ENCODE data around the gene ETS1.

The ETS1 gene

DNA sequence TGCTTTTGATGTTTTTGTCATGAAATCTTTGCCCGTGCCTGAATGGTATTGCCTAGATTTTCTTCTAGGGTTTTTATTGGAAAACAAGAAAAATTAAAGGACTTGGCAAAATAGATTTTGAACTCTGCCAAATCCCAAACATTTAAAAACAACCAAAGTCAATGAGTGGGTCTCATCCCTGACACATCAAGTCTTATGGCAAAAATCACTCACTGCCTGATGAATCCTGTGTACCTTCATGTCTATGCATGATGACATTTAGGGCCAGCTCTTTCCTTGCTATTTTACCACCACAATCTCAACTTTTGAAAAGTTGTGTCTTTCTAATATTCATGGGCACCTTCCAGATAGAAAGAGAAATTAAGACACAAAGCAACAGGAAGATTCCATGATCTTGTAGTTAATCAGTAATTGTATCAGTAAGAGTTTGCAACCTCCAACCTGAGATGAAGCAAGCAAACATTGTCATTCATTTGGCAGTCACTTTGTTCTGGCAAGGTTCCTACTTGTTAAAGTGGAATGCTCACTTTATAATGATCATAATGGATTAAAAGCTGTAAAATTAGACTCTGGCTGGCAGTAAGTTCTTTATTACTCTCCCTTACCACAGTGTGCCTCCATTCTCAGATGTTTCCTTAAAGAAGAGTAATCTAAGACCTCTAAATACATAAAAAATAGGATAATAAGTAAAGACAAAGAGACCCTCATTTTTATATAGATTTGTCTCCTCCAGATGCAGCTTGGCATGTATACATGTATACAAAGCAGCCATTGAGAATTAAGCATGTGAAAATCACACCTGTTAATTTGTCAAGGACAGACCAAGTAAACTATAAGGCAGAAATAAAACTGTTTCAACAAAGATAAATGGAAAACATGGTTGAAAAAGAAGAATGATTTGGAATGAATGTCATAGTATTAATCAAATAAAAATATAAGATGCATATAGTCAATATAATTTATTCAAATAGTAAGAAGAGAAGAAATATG is 51.6 kb downstream of the ETS1 start:
- no peak for DNase-seq

GRCh38 chr11:128533472-128533871 is 53.9 kb downstream of the ETS1 start:
- no peak for DNase-seq

- DNase-seq, result no peak
Measured at GRCh38 chr11:128532572-128533091, 54.7 kb downstream of the ETS1 start.

DNA sequence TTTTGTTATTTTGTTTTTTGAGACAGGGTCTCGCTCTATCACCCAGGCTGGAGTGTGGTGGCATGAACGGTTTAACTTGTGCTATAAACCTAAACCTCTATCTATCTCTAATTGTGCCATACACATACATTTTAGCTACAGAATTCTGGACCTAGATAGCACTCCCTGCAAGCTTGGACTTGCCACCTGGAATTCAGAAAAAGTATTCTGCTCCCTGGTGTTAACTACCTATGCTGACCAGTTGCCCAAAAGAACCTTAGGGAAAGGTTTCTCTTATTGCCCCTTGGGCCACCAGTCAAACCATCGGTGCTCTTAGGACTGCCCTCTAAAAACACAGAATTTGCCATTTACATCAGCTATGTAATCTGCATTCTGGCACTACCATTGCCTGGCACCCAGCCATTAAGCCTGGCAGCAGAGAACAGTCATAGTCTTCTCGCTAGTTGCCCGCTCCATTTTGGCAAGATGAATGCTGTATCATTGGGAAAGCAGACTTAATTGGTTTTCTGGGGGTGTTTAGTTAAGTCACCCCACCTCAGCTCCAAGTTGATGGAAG is 55.3 kb downstream of the ETS1 start:
- DNase-seq, result no peak

GRCh38 chr11:128531588-128531987 is 55.8 kb downstream of the ETS1 start:
- DNase-seq, result no peak

GRCh38 chr11:128530118-128531074 is 57.0 kb downstream of the ETS1 start:
- peak; percentile 97 for DNase-seq

DNA sequence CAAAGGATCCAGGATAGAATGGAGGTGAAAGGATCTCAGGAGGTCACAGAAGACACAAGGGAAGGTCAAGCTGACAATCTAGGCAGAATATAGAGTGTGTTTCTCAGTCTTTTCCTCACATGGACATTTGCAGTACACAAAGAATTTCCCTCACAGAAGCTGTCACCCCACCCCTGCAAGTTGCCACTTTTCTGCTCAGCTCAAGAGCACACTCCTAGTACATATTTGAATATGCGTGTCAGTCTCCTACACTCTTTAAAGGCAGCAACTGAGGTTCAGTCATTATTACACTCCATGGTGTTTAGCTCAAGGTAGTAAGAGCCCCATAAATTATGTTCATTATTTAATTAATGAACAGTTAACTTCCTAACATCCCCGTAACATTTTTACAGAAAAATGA is 59.1 kb downstream of the ETS1 start:
- DNase-seq, result no peak

GRCh38 chr11:128527046-128527445 is 60.3 kb downstream of the ETS1 start:
- DNase-seq, result no peak

DNA sequence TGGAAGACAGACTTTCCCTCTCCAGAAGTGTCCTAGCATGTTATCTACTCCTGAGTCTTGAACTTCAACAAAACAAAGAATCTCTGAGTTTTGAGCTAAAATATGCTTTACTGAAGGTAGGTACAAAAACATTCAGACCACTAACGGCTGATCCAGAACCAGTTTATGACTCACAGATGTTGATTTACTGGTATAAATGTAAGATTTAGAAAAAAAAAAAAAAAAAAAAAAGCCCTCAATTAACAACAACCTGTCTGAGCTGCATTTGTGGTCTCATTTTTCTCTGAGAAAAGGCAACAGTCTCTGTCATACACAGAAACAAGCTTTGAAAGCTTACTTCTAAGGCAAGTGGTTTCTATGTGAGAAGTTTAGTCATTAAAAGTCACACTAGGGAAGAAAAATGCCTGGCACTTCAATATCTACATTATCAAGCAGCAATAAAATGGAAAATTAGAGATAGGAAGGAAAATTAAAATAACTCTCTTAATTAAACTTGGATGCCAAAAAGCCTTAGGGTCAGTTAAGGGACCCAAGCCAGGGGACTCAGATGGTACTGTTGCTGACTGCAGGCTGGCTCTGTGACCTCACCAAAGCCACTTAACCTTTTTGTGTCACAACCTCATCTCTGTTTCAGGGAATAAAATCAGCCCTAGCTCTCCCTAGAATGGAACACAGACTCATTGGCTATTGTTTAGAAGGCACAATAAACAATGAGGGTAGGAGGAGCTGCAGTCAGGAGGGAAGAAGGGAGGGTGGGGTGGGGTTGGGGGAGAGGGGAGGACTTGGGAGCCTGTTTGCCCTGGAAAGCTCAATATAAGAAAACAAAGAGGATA is 61.7 kb downstream of the ETS1 start:
- peak; percentile 78 for DNase-seq

GRCh38 chr11:128524172-128524571 is 63.2 kb downstream of the ETS1 start:
- DNase-seq, result no peak

GRCh38 chr11:128523641-128524040 is 63.7 kb downstream of the ETS1 start:
- DNase-seq, result peak; percentile 66

DNA sequence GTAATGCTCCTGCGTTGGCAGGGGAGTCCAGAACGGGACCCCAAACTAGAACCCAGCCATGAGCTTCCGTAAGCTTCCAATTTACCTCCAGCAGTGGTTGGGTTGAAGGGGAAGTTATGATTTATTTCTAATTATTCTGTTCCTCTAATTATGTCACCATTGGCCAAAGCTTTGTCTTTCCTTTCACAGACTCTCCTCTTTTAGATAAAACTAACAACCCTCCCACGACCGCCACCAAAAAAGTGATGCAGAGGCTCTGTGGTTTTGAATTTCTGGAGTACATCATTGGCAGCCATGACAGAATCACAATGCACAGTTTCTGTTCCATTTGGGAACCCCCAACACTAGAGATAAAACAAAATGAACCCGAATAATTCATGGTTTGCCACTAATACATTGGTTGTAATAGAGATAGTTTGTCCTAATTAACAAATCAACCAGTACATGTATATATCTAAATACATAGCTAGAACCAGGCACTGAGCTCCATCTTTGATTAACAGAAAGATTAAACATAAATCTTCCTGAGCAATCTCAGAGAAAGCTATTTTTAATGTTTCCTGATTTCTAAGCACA is 64.3 kb downstream of the ETS1 start:
- no peak for DNase-seq

- DNase-seq, result peak; percentile 100
Measured at GRCh38 chr11:128522055-128522942, 65.1 kb downstream of the ETS1 start.

GRCh38 chr11:128521682-128522054 is 65.7 kb downstream of the ETS1 start:
- DNase-seq, result no peak

- DNase-seq, result no peak
Measured at GRCh38 chr11:128520888-128521681, 66.3 kb downstream of the ETS1 start.

DNA sequence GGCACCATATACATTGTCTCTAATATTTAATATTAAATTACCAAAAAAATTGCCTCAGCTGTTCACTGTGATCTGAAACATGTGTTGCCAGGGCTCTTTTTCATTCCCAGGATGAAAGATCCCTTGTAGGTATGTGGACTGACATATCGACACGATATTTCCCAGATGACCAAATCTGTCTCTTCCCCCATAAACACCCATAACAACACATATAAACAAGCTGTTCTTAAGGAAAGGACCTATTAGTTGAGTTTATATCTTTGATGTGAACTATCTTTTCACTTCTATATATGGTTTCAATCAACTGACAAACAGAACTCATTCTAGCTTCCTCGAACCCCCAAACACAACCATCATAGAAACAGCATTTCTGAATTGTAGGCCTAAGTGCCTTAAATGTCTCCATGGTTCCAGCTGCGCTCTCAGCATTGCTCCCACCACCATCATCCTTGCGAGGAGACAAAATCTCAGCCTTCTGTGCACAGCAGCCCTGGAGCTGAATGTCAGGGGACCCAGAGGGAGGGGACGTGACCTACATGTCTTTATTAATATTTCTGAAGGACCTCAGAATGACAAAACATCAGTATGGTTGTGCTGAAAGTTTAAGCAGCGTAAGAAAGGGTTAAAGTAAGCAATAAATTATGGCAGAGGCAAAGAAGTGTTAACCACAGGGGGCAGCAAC is 67.0 kb downstream of the ETS1 start:
- DNase-seq, result no peak

- DNase-seq, result no peak
Measured at GRCh38 chr11:128519338-128519737, 68.0 kb downstream of the ETS1 start.

DNA sequence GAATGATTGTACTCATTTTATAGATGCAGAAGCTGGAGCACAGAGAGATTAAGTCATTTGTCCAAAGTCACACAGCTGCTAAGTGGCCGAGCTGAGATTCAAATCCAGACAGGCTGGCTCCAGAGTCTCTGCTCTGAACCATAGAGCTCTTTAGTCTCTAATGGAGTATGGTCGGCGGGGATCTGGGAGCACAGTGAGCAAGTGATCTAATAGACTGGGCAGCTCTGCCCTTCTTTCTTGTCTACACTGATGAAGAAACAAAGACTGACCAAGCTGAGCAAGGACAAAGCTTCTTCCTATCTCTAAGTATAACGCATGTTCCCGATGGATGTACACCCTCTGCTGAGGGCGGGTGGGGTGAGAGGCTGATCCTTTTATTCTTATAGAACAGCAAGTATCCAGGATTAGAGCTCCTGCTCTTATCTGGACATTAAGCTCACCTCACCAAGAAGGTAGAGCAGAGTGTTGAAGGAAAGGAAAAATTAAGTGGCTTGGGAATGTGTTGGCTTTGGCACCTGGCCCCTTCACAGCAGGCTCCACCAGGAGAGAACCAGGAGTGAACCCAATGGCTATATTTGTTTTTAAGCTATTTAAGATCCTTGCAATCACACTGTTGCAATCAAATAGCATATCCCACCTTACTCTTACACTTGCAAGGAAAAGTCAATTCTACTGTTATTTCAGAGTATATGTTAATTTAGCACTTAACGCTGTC is 68.7 kb downstream of the ETS1 start:
- no peak for DNase-seq

Measured in fibroblast of skin of abdomen (primary cell).